ENCODE measurements around the gene KCNJ10.
"Not testable (repeated sequence)": the region's sequence is repeated elsewhere in the genome, so short reads cannot be mapped to it uniquely, and the experiment has no call there.

DNA sequence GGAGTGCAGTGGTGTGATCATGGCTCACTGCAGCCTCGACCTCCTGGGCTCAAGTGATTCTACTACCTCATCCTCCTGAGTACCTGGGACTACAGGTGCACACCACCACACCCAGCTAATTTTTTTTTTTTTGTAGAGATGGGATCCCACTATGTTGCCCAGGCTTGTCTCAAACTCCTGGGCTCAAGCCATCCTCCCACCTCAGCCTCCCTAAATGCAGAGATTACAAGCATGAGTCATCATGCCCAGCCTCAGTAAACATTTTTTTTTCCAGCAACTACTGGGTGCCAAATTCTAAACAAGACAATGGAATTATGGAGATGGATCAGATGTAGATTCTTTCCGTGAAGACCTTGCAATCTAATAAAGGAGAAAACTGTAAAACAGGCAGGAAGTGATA lies 19.8 kb downstream of the KCNJ10 start:
- TF ChIP-seq, protein P1, sequence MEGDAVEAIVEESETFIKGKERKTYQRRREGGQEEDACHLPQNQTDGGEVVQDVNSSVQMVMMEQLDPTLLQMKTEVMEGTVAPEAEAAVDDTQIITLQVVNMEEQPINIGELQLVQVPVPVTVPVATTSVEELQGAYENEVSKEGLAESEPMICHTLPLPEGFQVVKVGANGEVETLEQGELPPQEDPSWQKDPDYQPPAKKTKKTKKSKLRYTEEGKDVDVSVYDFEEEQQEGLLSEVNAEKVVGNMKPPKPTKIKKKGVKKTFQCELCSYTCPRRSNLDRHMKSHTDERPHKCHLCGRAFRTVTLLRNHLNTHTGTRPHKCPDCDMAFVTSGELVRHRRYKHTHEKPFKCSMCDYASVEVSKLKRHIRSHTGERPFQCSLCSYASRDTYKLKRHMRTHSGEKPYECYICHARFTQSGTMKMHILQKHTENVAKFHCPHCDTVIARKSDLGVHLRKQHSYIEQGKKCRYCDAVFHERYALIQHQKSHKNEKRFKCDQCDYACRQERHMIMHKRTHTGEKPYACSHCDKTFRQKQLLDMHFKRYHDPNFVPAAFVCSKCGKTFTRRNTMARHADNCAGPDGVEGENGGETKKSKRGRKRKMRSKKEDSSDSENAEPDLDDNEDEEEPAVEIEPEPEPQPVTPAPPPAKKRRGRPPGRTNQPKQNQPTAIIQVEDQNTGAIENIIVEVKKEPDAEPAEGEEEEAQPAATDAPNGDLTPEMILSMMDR (IDR thresholded peaks at IDR 0.05) = not testable (repeated sequence)
- not testable (repeated sequence) for TF ChIP-seq ZFX (IDR thresholded peaks at IDR 0.05; ENCODE audit: borderline replicate concordance)

Measured in 22Rv1 (cell line).